ENCODE results near the gene C10orf67.

Gene C10orf67

DNA sequence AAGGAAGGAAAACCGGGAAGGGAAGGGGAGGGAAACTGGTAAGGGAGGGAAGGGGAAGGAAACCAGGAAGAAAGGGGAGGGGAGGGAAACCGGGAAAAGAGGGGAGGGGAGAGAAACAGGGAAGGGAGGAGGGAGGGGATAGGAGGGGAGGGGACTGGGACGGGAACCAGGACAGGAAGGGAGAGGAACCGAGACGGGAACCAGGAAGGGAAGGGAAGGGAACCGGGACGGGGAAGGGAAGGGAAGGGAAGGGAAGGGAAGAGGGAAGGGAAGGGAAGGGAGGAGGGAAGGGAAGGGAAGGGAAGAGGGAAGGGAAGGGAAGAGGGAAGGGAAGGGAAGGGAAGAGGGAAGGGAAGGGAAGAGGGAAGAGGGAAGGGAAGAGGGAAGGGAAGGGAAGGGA is 13.6 kb downstream of the C10orf67 start:
- Histone ChIP-seq H3K9me2 (replicated peaks; ENCODE audit: control insufficient read depth, low read length) (no peaks in the 10 kb centered on the region), H3K36me3 (ENCODE audit: control insufficient read depth, low read length) (no peaks in the 10 kb centered on the region), H3K4me1 (ENCODE audit: control insufficient read depth, low read length) (no peaks in the 10 kb centered on the region), H3K27me3 (ENCODE audit: control insufficient read depth, low read length) (no peaks in the 10 kb centered on the region), H3K27ac (ENCODE audit: low read depth, low read length) (no peak overlapping the region), H3F3A (ENCODE audit: control insufficient read depth, insufficient read depth) (no peaks in the 10 kb centered on the region; the same call in 1 of the 2 replicates), H3K79me2 (ENCODE audit: control insufficient read depth, low read length) (no peaks in the 10 kb centered on the region), H4K20me1 (ENCODE audit: control insufficient read depth, insufficient read depth, low read depth, low read length) (no peaks in the 10 kb centered on the region), H3K4me2 (ENCODE audit: low read length) (no peak overlapping the region), H3K9me3 (ENCODE audit: control insufficient read depth, insufficient read depth, low read length) (no peaks in the 10 kb centered on the region), H3K4me3 (ENCODE audit: low read length) (no peak overlapping the region)
- no peak for TF ChIP-seq EZH2phosphoT487 (IDR thresholded peaks at IDR 0.05; ENCODE audit: borderline replicate concordance, low read length)
- TF ChIP-seq, protein P1, sequence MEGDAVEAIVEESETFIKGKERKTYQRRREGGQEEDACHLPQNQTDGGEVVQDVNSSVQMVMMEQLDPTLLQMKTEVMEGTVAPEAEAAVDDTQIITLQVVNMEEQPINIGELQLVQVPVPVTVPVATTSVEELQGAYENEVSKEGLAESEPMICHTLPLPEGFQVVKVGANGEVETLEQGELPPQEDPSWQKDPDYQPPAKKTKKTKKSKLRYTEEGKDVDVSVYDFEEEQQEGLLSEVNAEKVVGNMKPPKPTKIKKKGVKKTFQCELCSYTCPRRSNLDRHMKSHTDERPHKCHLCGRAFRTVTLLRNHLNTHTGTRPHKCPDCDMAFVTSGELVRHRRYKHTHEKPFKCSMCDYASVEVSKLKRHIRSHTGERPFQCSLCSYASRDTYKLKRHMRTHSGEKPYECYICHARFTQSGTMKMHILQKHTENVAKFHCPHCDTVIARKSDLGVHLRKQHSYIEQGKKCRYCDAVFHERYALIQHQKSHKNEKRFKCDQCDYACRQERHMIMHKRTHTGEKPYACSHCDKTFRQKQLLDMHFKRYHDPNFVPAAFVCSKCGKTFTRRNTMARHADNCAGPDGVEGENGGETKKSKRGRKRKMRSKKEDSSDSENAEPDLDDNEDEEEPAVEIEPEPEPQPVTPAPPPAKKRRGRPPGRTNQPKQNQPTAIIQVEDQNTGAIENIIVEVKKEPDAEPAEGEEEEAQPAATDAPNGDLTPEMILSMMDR (IDR thresholded peaks at IDR 0.05; ENCODE audit: low read depth, low read length, poor library complexity, severe bottlenecking), result no peak

DNA sequence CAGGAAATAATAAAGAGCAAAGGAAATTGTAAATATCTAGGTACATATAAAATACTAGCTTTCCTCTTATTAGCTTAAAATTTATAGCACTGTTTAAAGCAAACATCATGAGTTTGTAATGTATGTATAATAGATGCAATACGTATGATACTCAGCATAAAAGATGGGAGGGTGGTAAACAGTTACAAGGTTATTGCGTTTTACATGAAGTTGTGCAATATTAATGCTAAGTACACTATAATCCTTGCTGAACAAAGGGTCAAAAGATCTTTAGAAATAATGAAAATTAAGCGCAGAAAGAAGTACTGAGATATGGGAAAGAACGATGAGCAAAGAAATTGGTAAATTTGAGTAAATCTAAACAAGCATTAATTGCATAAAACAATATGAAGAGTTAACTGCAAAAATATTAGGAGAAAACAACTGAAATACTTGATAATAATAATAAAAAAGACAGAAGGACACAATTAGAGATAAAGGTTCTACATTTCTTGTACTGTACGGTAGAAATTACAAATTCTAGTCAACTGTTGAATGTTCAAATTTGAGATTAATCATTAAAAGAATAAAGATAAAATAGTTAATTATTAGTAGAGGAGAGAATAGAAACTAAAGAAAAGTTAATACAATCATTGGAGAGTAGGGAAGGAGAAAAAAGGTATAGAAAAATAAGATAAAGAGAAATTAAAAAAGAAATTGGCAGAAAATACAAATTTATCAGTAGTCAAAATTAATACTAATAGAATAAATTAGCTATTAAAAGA is 17.9 kb downstream of the C10orf67 start:
- no peak overlapping the region for H3K4me3 ChIP-seq (ENCODE audit: low read length)
- no peaks in the 10 kb centered on the region for H3K9me2 ChIP-seq (replicated peaks; ENCODE audit: control insufficient read depth, low read length)
- H3K27me3 ChIP-seq (ENCODE audit: control insufficient read depth, low read length), result no peaks in the 10 kb centered on the region
- H3K4me1 ChIP-seq (ENCODE audit: control insufficient read depth, low read length), result peaks cover 3% of the 10 kb centered on the region
- H3K9me3 ChIP-seq (ENCODE audit: control insufficient read depth, insufficient read depth, low read length), result no peaks in the 10 kb centered on the region
- H4K20me1 ChIP-seq (ENCODE audit: control insufficient read depth, insufficient read depth, low read depth, low read length), result no peaks in the 10 kb centered on the region
- H3K27ac ChIP-seq (ENCODE audit: low read depth, low read length), result no peak overlapping the region
- H3K4me2 ChIP-seq (ENCODE audit: low read length), result no peak overlapping the region
- TF ChIP-seq, protein P1 (IDR thresholded peaks at IDR 0.05; ENCODE audit: low read depth, low read length, poor library complexity, severe bottlenecking), result no peak
- TF ChIP-seq EZH2phosphoT487 (IDR thresholded peaks at IDR 0.05; ENCODE audit: borderline replicate concordance, low read length), result no peak
- no peaks in the 10 kb centered on the region for H3K79me2 ChIP-seq (ENCODE audit: control insufficient read depth, low read length)
- H3F3A ChIP-seq (ENCODE audit: control insufficient read depth, insufficient read depth), result no peaks in the 10 kb centered on the region
- no peaks in the 10 kb centered on the region for H3K36me3 ChIP-seq (ENCODE audit: control insufficient read depth, low read length)

DNA sequence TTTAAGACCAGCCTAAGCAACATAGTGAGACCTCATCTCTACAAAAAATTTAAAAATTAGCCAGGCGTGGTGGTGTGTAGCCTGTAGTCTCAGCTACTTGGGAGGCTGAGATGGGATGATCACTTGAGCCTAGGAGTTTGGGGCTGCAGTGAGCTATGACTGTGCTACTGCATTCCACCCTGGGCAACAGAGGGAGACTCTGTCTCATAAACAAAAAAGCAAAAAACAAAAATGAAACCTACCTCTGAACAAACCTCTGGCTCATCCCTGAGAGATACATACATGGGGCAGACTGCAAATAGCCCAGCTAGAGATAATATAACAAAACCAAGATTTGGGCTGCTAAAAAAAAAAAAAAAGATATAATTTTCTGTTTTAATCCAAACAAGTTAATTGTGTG is 19.5 kb downstream of the C10orf67 start:
- peaks cover 8% of the 10 kb centered on the region for H3K4me1 ChIP-seq (ENCODE audit: control insufficient read depth, low read length)
- H3K9me3 ChIP-seq (ENCODE audit: control insufficient read depth, insufficient read depth, low read length), result no peaks in the 10 kb centered on the region
- no peaks in the 10 kb centered on the region for H3K27me3 ChIP-seq (ENCODE audit: control insufficient read depth, low read length)
- no peaks in the 10 kb centered on the region for H4K20me1 ChIP-seq (ENCODE audit: control insufficient read depth, insufficient read depth, low read depth, low read length)
- no peak overlapping the region for H3K4me2 ChIP-seq (ENCODE audit: low read length)
- no peak overlapping the region for H3K27ac ChIP-seq (ENCODE audit: low read depth, low read length)
- H3K79me2 ChIP-seq (ENCODE audit: control insufficient read depth, low read length), result no peaks in the 10 kb centered on the region
- H3F3A ChIP-seq (ENCODE audit: control insufficient read depth, insufficient read depth), result no peaks in the 10 kb centered on the region
- no peaks in the 10 kb centered on the region for H3K36me3 ChIP-seq (ENCODE audit: control insufficient read depth, low read length)
- no peaks in the 10 kb centered on the region for H3K9me2 ChIP-seq (replicated peaks; ENCODE audit: control insufficient read depth, low read length)
- TF ChIP-seq, protein P1 (IDR thresholded peaks at IDR 0.05; ENCODE audit: low read depth, low read length, poor library complexity, severe bottlenecking), result no peak
- TF ChIP-seq EZH2phosphoT487 (IDR thresholded peaks at IDR 0.05; ENCODE audit: borderline replicate concordance, low read length), result no peak
- no peak overlapping the region for H3K4me3 ChIP-seq (ENCODE audit: low read length)
